ENCODE measurements around the gene KRT36. TPM values are rescaled to one million over a fixed set of nuclear protein-coding genes. Genes with fewer than 3 reads are reported as not detected.

Gene KRT36
- total RNA-seq: not detected in 2 replicates

DNA sequence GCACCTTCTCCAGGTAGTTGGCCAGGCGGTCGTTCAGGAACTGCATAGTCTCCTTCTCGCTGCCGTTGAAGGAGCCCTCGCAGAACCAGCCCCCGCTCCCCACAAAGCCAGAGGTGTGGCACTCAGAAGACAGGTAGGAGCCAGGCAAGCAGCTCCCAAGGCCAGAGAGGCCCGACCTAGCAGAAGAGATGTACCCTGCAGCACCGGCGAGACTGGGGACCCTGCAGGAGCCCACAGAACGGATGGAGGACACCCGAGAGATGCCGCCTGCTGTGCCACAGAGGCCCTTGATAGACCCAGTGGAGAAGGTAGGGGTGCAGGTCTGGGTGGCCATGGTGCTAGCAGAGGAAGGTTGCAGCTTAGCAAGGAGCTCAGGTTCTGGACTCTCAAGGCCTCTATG, at the start of gene KRT36:
TSS of gene KRT36 (minus strand) at position 380 of the 400 bp plus-strand sequence. CDS start at position 334, 46 bp downstream.

DNA sequence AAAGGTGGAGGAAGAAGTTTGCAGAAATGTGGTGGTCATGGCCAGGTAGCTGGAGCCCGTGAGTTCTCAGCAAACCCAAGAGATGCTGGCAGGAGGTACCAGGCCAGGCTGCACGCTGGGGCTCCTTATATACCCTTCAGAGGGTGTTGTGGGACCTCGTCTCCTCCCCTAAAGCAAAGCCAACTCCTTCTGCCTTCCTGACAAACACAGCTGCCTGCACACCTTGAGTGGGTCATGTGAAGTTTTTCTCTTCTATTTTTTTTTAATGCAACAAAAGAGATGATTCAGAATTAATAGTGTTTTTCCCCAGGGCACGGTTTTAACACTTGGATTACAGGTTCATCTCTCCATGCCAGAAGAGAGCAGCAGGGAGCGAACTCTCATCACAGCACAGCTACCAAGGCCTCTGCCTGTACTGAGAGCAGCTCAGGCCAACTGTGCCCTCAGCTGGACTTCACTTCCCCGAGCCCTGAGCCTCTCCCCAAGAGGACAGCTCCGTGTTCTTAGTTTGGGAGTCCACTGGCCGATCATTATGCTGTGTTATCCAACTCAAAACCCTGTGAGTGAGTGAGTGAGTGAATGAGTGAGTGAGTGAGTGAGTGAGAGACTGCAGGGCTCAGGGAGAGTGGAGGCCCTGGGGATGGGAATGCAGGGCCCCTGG, 29.2 kb upstream of the KRT36 start, which contains the start of gene KRT15:
TSS of gene KRT15 (minus strand) at position 102 of the 661 bp plus-strand sequence. CDS start at position 39, 63 bp downstream.

DNA sequence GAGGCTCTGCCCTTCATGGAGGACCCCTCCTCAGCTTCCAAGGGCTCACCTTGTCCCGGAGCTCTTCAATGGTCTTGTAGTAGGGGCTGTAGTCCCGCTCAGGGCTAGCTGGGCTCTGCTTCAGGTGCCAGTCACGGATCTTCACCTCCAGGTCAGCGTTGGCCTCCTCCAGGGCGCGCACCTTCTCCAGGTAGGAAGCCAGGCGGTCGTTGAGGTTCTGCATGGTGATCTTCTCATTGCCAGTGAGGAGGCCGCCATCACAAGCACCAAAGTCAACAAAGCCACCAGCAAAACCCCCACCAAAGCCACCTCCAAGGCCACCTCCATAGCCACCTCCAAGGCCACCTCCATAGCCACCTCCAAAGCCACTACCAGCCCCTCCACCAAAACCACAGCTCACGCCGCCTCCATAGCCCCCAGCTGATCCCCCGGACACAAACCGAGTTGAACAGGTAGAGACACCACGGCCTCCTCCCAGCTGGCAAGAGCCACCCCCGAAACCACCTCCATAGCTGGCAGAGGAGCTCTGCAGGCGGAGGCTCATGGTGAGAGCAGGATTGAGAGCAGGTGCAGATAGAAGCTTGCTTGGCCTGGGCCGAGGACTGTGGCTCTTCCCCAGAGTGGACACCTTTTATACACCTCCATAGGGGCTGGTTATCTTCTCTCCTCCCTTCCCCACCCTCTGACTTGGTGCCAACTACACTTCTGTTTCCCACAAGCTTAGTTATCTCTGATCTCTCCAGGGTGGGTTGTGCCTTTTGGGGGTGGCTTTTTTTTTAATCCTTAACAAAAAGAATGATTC, 15.5 kb upstream of the KRT36 start, which contains the start of gene KRT13:
TSS of gene KRT13 (minus strand) at position 606 of the 802 bp plus-strand sequence. CDS start at position 544, 62 bp downstream.

DNA sequence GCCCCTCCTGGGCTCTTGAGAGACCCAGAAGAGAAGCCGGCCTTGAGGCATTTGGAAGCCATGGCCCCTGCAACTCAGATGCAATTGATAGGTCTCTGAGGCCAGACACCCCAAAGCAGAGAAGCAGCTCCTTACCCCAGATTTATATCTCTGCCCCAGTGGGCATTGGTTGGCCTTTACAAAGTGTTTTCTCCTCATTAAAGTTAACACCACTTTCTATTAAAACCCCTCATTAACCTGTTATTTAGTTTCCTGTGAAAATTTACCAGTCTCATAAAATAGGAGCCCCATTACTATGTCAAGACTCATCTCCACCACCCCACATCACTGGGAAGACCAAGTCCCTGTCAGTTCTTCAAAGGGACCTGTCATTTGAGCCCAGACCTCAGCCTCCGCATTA, 8.7 kb downstream of the KRT36 start, which contains the start of gene KRT35:
TSS of gene KRT35 (minus strand) at position 116 of the 400 bp plus-strand sequence. CDS start at position 62, 54 bp downstream.

DNA sequence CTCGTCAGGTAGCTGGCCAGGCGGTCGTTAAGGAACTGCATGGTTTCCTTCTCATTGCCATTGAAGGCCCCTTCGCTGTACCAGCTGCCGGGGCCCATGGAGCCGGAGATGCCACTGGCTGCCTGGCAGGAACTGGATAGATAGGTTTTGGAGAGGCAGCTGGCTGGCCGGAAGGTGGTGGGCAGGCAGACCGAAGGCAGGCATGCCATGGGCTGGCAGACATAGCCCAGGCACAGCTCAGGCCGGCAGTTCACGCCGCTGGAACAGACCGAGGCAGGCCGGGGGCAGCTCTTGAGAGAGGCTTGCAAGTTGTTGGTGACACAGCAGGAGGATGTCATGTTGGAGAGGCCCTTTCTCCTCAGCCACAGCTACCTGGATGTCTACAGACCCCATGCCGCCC, 22.7 kb downstream of the KRT36 start, which contains the start of gene KRT32:
TSS of gene KRT32 (minus strand) at position 399 of the 400 bp plus-strand sequence. CDS start at position 338, 61 bp downstream.

DNA sequence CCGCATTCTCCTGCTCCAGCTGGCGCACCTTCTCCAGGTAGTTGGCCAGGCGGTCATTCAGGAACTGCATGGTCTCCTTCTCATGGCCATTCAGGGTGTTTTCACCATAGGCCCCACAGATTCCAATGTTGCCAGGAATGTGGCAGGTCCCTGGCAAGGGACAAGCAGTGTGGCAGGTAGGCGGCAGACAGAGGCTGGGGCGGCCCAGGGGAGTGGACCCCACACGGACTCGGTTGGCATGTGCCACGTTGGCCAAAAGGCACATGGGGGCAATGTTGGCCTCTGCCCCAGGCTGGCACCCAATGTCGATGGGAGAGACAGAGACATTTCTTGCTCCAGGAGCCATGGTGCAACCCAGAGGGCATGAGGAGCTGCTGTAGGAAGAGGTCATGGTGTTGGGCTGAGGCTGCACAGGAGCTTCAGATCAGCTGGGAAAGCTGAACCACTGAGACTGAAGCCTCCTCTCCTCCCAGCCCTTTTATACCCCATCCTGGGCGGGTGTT, 49.1 kb downstream of the KRT36 start, which contains the start of gene KRT38:
TSS of gene KRT38 (minus strand) at position 453 of the 503 bp plus-strand sequence. CDS start at position 391, 62 bp downstream.

Other genes starting within 250 kb of the KRT36 start
- gene KRTAP9-4, start 240.2 kb downstream of the KRT36 start, total RNA-seq: not detected in 2 replicates
- gene KRTAP9-9, start 234.5 kb downstream of the KRT36 start, total RNA-seq: not detected in 2 replicates
- gene KRTAP9-6, start 224.5 kb downstream of the KRT36 start, total RNA-seq: not detected in 2 replicates
- gene KRTAP9-7, start 214.2 kb downstream of the KRT36 start, total RNA-seq: not detected in 2 replicates
- gene KRTAP29-1, start 187.1 kb downstream of the KRT36 start, total RNA-seq: not detected in 2 replicates
- gene KRTAP16-1, start 180.6 kb downstream of the KRT36 start, total RNA-seq: not detected in 2 replicates
- gene KRTAP17-1, start 174.2 kb downstream of the KRT36 start, total RNA-seq: 0.33 and 0.63 TPM in 2 replicates
- not detected in 2 replicates for gene KRT33A, start 139.1 kb downstream of the KRT36 start, total RNA-seq
- gene KRT33B, start 120.1 kb downstream of the KRT36 start, total RNA-seq: not detected in 2 replicates
- gene KRT34, start 107.6 kb downstream of the KRT36 start, total RNA-seq: 0.13 and 2.9 TPM in 2 replicates
- gene KRT31, start 92.3 kb downstream of the KRT36 start, total RNA-seq: 0.13 TPM in 1 of 2 replicates, not detected in the other
- gene KRT37, start 65.3 kb downstream of the KRT36 start, total RNA-seq: not detected in 2 replicates
- not detected in 2 replicates for gene KRT38, start 48.9 kb downstream of the KRT36 start, total RNA-seq
- gene KRT32, start 22.5 kb downstream of the KRT36 start, total RNA-seq: not detected in 2 replicates
- gene KRT35, start 8.8 kb downstream of the KRT36 start, total RNA-seq: not detected in 2 replicates
- not detected in 2 replicates for gene KRT13, start 15.7 kb upstream of the KRT36 start, total RNA-seq
- 1.0 and 2.8 TPM in 2 replicates for gene KRT15, start 29.0 kb upstream of the KRT36 start, total RNA-seq
- 918 and 2,026 TPM in 2 replicates for gene KRT19, start 38.4 kb upstream of the KRT36 start, total RNA-seq
- not detected in 2 replicates for gene KRT9, start 82.1 kb upstream of the KRT36 start, total RNA-seq
- not detected in 2 replicates for gene KRT14, start 97.0 kb upstream of the KRT36 start, total RNA-seq
- 0.51 TPM in 1 of 2 replicates, not detected in the other for gene KRT16, start 122.9 kb upstream of the KRT36 start, total RNA-seq
- gene KRT17, start 134.7 kb upstream of the KRT36 start, total RNA-seq: 2.3 and 25.7 TPM in 2 replicates
- gene EIF1, start 199.0 kb upstream of the KRT36 start, total RNA-seq: 99.4 and 202 TPM in 2 replicates
- gene GAST, start 222.4 kb upstream of the KRT36 start, total RNA-seq: not detected in 2 replicates
- gene HAP1, start 244.7 kb upstream of the KRT36 start, total RNA-seq: 0.13 TPM in 1 of 2 replicates, not detected in the other